Stimulated activated CD4-positive, alpha-beta T cell treated with anti-CD3 and anti-CD28 coated beads, Interleukin-2, amount 100 ng/mL, for 24 hours (primary cell): ENCODE data around the gene CFC1B.
"Not testable (repeated sequence)": the region's sequence is repeated elsewhere in the genome, so short reads cannot be mapped to it uniquely, and the experiment has no call there.

Source experiments
- DNase-seq, 2 donors: peaks; one replicate each; pipeline ENCODE4 v3.0.0-alpha.2; 2020

The CFC1B gene

DNA sequence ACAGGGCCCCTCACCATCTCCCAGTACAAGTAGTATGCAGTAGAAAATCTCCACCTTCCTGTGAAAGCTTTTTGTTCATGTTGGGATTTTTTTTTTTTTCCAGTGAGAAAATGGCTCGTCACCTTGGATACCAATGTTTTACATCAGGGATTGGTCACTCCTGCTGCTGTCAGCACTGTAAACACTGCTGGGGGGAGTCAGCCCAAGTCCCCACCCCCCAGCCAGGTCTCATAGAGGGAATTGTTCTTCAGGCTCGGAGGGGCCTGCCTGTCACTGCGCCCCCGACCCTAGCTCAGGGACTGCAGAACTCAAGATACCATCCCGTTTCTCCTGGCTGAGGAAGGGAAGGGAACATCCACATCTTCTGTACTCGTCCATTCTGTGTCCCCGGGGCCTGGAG lies at the start of gene CFC1B:
CFC1B (plus strand) TSS at position 231 of the 400 bp plus-strand sequence. CDS start 263 bp downstream, outside the sequence.
- not testable (repeated sequence) for DNase-seq

DNA sequence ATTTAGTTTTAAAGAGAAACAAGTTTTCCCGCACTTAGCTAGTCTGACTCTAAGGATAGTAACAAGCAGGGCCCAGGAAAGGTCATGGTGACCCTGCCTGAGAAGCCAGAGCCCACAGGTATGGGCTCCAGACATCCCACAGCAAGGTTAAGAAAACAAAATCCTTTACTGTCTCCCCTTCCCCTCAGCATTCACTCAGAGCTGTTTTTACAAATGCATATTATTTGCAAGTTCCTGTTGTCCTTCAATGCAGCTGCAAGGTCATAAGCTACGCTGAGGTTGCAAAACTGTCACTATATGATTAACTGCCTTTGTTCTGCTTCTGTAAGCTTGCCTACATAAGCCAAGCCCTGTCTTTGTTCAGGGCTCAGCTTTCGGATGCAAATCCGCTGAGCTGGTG lies 29.9 kb upstream of the CFC1B start:
- DNase-seq, result not testable (repeated sequence)

DNA sequence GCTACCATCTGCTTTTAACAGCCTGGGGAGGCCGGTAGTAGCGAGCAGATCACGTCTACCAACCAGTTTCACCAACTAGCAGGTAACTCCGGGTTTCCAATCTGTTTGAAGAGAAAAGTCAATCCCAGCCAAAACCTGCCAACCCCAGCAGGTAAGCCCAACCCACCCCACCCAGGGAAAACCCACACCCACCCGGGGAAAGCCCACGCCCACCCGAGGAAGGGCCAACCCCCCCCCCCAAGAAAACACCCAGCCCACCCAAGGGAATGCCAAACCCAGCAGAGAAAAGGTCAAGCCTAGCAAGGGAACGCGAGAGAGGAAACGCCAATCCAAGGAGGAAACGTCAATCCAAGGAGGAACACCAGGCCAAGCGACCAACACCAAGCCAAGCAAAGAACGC lies 11.8 kb upstream of the CFC1B start, which contains the start of gene POTEI:
POTEI (minus strand) TSS at position 101 of the 400 bp plus-strand sequence; CDS start at position 8, 93 bp downstream.
- DNase-seq, result not testable (repeated sequence)

DNA sequence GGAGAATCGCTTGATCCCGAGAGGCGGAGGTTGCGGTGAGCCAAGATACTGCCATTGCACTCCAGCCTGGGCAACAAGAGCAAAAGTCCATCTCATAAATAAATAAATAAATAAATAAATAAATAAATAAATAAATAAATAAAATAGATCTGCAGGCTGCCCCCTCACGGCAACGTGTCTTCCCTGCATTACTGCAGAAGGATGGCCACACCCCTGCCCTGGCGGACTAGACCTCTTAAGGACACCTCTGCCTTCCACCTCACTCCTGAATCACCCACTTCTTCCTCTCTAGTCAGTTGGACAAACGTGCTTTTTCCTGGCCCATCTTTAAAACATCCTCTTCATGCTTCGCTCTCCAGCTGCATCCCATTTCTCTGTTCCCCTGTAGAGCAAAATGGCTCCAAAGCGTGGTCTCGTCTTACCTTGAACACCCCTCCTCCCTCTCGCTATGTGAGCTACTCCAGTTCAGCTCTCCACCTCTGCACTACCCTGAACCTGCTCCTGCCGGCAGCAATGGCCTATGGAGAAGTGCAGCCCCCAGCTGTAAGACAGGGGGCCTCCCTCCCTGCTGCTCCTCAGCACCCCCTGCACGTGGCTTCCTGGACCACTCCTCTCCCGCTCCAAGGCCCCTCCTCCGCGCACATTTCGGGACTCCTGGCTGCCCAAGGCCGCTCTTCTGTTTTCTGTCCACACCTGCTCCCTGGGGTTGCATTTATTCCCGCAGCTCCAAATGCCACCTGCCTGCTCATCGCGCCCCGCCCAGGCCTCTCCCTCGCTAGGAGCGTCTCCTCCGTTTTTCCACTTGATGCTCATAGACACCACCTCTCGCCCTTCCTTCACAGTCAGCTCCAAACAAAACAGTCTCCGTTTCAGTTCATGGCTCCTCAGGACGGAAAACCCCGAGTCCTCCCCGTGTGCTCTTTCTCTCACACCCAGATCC lies 9.9 kb upstream of the CFC1B start:
- DNase-seq, result not testable (repeated sequence)

DNA sequence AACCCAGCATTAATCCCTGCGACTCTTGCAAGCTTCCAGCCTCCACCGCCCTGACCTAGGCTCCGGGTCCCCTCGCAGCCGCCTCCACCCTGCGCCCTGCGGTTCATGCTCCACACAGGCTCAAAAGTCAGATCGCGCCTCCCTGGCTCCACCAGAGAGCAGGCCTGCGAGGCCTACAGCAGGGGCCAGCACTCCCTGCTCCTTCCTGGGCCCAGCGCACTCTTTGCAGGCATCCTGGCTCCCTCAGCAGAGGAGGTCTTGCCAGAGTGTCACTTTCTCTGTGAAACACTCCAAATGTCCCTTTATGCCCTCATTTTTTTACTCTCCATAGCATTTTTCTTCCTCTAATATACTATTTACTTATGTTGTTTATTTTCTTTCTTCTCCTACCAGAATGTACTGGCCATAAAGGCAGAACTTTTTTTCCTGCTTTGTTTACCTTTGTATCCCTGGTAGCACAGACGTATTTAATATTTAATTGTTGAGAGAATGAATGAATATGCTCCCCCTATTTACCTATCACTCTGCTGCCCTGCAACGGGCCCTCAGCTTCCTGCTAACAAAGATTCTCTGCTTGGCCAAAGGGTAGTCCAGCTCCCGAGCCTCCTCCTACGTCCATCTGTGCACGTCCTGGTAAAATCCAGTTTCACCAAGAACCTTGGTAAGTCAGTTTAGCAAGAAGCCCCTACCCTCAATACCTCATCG lies 9.1 kb upstream of the CFC1B start:
- not testable (repeated sequence) for DNase-seq

DNA sequence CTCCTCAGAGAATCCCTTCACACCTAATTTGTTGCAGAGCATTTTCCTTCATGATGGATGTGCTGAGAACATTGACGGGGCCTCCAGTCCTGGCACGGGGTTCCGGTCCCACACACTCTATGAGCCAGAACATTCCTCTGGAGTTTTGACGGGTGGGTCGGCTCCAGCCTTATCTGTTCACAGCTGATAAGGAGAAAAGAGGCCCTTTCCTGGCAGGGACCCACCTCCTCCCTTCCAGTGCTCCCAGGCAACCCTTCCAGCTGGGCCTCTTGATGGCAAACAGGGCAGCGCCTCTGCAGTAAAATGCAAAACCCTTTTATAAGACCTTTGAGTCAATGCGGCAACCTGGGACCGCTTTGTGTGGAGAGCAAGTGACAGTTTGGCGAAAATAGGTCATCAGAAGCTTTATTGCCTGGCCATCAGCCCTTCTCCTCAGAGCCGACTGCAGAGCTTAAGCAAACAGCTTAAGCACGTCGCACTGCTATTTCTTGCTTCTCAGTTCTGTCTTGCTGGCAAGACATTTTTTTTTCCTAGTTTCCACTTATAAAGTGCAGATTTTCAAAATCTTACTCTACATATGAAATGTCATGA lies 2.4 kb upstream of the CFC1B start:
- DNase-seq, result not testable (repeated sequence)

DNA sequence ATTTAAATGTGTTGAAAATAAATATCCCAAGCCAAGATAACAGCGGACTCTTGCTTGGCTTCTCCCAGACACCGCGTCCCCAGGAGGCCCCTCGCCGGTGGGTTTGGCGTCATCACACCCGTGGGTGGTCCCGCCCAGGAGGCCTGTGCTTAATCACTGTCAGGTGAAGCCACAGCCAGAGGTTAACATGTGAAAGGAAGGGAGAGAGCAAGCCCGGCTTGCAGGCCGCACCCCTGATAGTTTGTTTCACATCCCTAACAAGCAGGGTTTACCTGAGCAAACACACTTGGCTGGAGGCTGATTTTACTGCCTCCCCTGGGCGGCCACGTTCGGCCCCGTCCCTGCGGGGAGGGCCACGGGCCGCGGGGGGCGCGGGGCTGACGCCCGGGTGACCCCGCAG lies 1.4 kb downstream of the CFC1B start:
- DNase-seq, result not testable (repeated sequence)

DNA sequence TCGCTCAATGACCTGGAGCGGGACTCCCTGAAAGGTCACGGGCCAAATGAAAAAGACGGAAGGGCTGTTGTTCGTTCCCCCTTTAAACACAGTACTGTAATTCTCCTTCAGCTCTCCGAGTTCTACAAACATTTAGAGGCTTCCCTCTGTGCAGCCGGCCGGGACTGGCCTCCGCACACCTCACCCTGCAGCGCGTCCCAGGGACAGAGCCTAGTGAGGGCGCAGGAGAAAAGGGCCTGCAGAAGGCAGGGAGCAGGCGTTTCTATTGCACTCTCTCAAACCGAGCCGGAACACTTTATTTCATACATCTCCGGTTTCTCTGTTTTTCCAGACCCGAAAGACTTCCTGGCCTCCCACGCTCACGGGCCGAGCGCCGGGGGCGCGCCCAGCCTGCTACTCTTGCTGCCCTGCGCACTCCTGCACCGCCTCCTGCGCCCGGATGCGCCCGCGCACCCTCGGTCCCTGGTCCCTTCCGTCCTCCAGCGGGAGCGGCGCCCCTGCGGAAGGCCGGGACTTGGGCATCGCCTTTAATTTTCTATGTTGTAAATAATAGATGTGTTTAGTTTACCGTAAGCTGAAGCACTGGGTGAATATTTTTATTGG lies 6.4 kb downstream of the CFC1B start:
- DNase-seq, result not testable (repeated sequence)

DNA sequence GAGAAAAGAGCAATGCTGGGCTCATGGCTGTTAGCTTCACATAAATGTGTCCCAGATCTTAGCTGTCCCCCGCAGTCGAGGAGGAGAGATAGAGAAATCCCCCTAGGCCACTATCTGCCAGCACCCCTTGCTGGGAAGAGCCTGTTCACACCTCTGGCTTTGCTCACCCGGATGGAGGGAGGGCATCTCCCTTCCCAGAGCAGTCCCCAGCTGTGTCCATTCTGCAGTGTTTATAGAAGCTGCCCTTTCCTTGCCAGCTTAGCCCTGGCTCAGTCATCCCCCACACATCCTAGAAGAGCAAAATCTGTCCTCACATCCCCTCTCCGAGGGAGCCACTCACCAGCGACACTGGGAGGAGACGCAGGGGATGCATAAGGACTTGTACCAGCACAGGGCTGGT lies 8.5 kb downstream of the CFC1B start:
- DNase-seq, result not testable (repeated sequence)

DNA sequence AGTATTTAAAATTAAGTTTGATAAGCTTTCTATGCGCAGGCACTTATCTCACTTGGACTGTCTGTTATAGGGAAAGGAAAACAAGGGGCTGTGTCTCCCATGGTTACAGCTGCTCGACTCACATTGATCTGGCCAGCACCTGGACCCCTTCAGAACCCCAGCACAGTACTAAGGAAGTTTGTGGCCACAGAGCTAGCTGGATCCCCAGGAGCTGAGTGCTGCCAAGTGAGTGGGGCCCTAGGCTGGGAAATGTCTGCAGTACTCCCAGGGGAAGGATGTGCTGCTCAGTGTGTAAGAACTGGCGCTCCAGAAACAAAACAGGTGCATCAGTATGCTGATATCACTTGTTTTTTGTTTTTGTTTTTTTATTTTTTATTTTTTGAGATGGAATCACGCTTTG lies 9.2 kb downstream of the CFC1B start:
- DNase-seq, result not testable (repeated sequence)

DNA sequence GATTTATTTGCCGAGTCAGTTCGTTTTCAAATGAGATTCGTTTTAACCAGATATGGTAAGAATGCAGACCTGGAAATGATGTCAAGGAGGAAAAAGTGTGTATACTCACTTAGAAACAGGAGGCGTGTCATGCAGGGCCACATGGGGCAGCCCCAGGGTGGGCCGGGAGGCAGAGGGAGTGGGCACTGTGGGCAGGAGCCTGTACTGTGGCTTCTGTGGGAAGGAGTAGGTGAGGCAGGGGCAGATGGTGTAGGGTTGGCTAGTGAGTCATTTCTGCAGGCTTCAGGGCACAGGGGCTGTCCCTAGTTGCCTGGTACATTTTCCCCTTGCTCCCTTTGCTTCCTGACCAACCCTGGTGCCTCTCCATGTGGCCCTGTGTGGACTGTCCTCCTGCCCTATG lies 10.2 kb downstream of the CFC1B start:
- DNase-seq, result not testable (repeated sequence)

DNA sequence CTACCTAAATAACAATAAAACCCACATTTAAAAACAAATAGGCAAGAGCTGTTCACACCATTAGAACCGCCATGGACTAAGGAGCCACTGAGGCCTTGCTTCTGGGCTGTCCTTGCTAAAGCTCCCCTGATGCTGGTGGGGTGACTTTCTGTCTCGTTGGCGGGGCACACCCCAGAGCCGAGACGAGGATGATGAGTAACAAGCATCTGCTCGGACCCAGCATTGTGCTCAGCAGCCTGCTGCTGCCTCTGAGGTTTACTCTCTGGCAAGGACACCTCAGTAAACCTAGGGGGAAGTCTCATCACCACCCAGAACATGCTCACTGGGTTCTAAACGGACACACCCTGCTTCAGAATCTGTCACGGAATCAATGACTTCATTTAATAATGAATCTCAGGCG lies 10.7 kb downstream of the CFC1B start:
- not testable (repeated sequence) for DNase-seq

DNA sequence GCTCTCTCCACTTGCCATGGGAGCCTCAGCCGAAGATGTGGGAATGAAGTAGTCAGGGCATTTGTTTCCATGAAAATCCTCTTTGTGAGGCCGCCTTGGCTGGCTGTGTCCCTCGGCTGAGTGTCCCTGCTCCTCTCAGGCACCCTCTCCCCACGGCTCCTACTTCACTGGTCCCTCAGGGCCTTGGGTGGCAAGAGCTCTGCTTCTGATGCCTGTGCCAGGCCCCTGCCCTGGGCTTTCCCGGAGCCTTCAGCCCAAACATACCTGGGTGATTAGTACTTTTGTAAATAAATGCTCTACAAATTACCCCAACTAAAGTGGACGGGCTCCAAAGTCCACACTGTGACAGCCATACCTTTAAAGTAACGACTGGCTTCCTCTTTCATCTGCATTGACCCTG lies 15.6 kb downstream of the CFC1B start:
- not testable (repeated sequence) for DNase-seq

DNA sequence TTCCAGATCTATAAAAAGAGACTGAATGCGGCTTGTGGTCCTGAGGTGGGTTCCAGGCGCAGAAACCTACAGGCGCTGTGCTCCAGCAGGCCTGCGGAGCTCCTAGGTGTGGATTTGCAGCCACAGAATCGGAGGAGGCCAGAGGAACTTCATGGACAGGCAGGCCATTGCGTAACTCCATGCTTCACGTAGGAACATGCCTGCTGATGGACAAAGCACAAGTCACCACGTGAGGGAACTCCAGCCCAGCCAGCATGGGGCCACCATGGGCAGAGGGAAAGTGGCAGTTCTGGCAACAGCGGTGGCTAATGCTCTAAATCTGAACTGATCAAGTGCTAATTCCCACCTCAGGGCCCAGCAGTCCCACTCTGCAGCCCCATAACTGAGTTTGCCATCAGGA lies 17.2 kb downstream of the CFC1B start:
- DNase-seq, result not testable (repeated sequence)

DNA sequence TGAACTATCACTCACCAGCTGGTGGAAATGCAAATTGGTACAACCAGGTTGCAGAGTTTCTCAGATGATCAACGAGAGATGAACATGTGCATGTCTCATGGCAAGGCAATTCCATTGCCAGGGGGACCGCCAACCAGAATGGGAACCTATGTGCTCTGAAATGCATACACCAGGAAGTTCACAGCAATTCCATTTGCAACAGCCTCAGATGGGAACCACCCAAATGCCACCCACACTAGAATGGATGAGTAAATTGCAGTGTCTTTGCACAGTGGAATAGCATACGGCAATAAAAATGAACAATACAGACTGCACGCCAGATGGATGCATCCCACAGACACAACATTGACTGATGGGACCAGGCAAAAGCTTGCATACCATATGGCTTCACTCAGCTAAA lies 21.8 kb downstream of the CFC1B start:
- DNase-seq, result not testable (repeated sequence)

DNA sequence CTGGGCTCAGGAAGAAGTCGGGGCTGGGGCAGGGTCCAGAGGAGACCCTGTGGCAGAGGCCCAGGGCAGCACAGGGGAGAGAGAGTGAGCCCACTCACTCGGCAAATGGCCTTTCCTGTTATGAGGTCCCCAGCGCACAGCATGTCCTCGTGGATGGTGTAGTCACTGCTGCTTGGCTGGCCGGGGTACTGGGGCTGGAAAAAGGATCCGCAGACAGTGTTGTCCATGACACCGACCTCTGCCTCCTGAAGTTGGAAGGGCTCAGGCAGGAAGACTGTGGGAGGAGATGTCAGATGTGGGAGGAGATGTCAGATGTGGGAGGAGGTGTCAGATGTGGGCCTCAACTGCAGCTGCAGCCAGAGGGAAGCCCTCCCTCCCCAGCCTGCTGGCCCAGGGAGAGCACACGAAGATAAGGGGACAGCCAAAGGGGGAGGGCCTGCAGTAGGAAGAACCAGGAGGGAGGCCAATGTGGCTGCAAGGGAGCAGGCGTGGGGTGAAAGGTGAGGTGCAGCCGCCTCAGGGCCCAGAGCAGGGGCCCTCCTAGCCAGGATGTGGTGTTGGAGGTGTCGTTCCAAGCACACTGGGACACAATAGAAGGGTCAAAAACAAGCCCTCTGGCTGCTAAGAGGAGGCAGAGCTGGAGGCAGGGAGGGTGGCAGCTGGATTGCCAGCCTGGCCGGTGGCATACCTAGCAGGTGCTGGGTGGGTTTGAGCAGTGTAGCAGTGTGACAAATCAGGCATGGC lies 22.9 kb downstream of the CFC1B start:
- DNase-seq, result not testable (repeated sequence)

DNA sequence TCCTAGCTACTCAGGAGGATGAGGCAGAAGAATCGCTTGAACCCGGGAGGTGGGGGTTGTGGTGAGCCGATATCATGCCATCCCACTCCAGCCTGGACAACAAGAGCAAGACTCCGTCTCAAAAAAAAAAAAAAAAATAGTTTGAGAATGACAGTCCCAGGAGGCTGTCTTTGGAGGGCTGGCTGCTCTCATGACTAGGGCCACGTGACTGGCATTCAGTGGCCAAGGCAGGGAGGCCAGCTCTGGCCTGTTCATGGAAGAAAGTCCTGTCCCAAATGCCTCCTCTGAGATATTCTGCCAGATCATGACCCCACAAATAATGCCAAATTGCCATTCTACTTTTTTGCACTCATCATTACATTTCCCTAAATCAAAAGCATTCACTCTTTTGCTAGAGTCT lies 24.0 kb downstream of the CFC1B start:
- not testable (repeated sequence) for DNase-seq

DNA sequence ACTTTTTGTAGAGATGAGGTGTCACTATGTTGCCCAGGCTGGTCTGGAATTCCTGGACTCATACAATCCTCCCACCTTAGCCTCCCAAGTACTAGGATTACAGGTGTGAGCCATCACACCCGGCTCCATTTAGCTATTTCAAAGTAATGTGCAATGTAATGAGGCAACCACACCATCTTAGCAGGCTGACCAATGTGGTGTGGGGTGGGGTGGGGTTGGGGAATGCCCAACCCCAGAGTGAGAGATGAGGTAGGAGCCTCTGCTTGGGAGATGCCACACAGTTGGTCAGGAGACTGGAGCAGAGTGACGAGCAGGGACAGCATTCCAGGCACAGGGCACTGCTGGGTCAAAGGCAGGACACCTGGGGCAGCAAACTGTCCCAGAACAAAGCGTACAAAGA lies 27.4 kb downstream of the CFC1B start:
- DNase-seq, result not testable (repeated sequence)

DNA sequence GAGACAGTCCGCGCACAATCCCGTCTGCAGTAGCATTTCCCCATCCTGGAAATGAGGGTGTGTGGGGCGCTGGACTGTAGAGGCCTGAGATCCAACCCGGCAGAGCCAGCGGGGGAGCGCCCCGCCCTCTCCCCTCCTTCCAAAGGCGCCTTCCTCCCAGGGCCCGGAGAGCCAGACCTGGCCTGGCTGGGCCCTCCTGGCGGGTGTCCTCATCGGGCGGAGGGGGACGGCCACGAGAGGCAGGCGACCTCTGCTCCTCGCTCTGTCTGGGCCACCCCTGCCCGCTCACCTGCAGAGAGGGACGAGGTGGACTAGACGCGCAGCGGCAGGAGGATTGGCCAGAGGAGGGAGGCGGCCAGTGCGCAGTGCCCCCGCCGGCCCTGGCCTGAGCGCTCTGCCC lies 28.5 kb downstream of the CFC1B start:
- not testable (repeated sequence) for DNase-seq

DNA sequence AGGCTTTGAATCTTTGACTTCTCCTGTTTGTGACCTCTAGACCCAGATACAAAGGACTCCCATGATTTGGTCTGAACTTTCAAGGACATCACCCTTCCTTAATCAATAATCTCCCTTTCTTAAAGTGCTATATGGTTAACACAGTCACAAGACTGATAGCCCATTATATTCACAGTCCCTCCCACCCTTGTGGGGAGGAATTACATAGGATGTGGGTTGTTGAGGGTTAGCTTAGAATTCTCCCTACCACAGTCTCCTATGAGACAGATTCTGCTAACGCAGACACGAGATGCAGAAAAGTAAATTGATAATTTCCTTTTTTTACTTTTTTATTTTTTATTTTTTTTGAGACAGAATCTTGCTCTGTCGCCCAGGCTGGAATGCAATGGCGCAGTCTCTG lies 33.2 kb downstream of the CFC1B start:
- not testable (repeated sequence) for DNase-seq

DNA sequence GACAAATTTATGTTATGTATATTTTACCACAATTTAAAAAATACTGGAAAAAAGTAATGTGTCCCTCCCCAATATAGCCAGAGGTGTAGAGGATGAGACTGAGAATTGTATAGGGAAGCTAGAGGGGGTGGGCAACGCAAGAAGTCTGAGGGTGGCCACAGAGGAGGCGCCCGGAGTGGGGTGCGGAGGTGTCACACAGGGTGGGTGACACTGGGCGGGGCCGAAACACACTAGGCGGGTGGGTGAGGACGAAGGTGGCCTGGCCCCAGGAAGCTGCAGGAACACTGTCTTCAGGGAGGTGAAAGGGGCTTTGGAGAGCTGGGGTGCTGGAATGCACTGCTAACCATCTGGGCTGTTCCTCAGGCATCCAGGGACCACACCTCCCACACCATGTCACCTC lies 35.4 kb downstream of the CFC1B start:
- DNase-seq, result not testable (repeated sequence)

DNA sequence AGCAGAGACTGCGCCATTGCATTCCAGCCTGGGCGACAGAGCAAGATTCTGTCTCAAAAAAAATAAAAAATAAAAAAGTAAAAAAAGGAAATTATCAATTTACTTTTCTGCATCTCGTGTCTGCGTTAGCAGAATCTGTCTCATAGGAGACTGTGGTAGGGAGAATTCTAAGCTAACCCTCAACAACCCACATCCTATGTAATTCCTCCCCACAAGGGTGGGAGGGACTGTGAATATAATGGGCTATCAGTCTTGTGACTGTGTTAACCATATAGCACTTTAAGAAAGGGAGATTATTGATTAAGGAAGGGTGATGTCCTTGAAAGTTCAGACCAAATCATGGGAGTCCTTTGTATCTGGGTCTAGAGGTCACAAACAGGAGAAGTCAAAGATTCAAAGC lies 45.1 kb downstream of the CFC1B start:
- not testable (repeated sequence) for DNase-seq
